Large intestine (tissue), 3 donors: Measurements from ENCODE around the gene TIAM2. TPM values are rescaled to one million over a fixed set of nuclear protein-coding genes. Genes with fewer than 3 reads are reported as not detected.

Source experiments
- DNase-seq, 2 donors: peaks; one replicate each; pipeline versions ENCODE4 v3.0.0 to v3.0.0-alpha.2; 2013
- H3K27ac ChIP-seq: one replicate; pipeline ENCODE4 v1.5.1; 2013; ENCODE audit warnings: low read length
- H3K27me3 ChIP-seq: 2 replicates; pipeline ENCODE4 v1.6.1; 2013; ENCODE audit warnings: low read length; ENCODE audit not compliant: control insufficient read depth, insufficient read depth
- H3K36me3 ChIP-seq: 2 replicates; pipeline ENCODE4 v1.6.1; 2013; ENCODE audit warnings: low read length; ENCODE audit not compliant: control insufficient read depth, insufficient read depth
- H3K4me1 ChIP-seq: one replicate; pipeline ENCODE4 v1.6.1; 2013; ENCODE audit warnings: low read length; ENCODE audit not compliant: control insufficient read depth, insufficient read depth
- H3K4me3 ChIP-seq: one replicate; pipeline ENCODE4 v1.5.1; 2013; ENCODE audit warnings: low read length
- H3K9me3 ChIP-seq: one replicate; pipeline ENCODE4 v1.6.1; 2013; ENCODE audit warnings: mild to moderate bottlenecking, low read depth, low read length, moderate library complexity; ENCODE audit not compliant: control insufficient read depth
- WGBS: methylation state at CpG from one replicate; pipeline ENCODE4 v1.1.5; 2013; ENCODE audit warnings: low lambda C conversion rate; ENCODE audit not compliant: insufficient coverage; 5-methylcytosine and 5-hydroxymethylcytosine counted together
- polyA plus RNA-seq: library from polyadenylated mRNA; unstranded; fragments of 120-200 nt; gene quantifications from one replicate; pipeline ENCODE4 v1.2.1, GENCODE V29; 2013

The TIAM2 gene
- polyA plus RNA-seq, 1 donor: 16.3 TPM

DNA sequence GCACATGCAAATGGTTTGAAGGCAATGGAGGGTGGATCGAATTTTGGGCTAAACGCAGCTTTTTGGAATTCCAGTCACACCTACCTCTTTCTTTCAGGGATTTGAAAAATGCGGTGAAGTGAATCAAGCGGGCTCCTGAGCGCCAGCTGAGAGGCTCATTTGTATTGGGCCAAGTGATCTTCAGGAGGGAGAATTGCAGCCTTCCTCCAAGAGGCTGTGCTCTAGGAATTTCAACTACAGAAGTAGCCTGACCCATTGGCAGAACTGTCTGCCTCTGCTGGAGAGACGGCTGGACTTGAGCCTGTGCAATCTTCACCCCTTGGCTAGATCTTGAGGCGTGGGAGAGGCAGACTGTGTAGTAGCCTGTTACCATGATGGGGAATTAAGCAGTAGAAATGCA is 5.7 kb upstream of the TIAM2 start:
- H3K4me1 ChIP-seq: peaks cover 10% of the 10 kb centered on the region
- H3K9me3 ChIP-seq: no peaks in the 10 kb centered on the region
- no peak overlapping the region for H3K27ac ChIP-seq
- H3K27me3 ChIP-seq: no peaks in the 10 kb centered on the region
- no peak overlapping the region for H3K4me3 ChIP-seq
- 100% methylated on average over 1 of the region's 7 CpGs for WGBS
- no peak for DNase-seq
- H3K36me3 ChIP-seq: no peaks in the 10 kb centered on the region

GRCh38 chr6:154991207-154991606 is 3.9 kb upstream of the TIAM2 start:
- DNase-seq: no peak
- Histone ChIP-seq H3K4me3 (no peak overlapping the region), H3K27ac (no peak overlapping the region), H3K27me3 (no peaks in the 10 kb centered on the region), H3K4me1 (peaks cover 11% of the 10 kb centered on the region), H3K9me3 (no peaks in the 10 kb centered on the region), H3K36me3 (no peaks in the 10 kb centered on the region)
- WGBS: no CpG with 5 or more reads among the region's 4 CpGs

GRCh38 chr6:154993026-154993425 is 2.1 kb upstream of the TIAM2 start:
- no peak overlapping the region for H3K4me3 ChIP-seq
- DNase-seq: no peak
- H3K36me3 ChIP-seq: no peaks in the 10 kb centered on the region
- H3K4me1 ChIP-seq: peaks cover 13% of the 10 kb centered on the region
- 83% methylated on average over 2 of the region's 6 CpGs for WGBS
- H3K27me3 ChIP-seq: no peaks in the 10 kb centered on the region
- H3K9me3 ChIP-seq: no peaks in the 10 kb centered on the region
- H3K27ac ChIP-seq: no peak overlapping the region

DNA sequence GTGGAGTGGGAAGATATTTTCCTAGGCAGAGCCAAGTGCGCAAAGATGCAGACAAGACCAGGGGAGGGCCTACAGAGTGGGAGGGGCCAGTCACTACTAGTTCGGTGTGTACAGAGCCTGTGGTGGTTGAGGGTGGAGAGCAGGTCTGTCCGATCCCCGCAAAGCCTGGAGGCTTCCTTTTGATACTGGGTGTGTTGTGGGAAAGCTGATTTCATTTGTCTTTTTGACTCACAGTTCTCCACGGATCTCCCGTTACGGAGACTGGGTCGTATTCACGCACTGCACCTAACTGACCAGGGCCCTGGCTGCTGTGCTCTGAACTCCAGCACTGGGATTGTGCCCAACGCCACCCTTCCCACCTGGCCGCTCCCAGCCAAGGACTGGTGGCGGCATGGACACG is 1.4 kb upstream of the TIAM2 start:
- no peaks in the 10 kb centered on the region for H3K27me3 ChIP-seq
- no peak overlapping the region for H3K4me3 ChIP-seq
- WGBS: no CpG with 5 or more reads among the region's 13 CpGs
- no peaks in the 10 kb centered on the region for H3K36me3 ChIP-seq
- no peaks in the 10 kb centered on the region for H3K9me3 ChIP-seq
- H3K27ac ChIP-seq: no peak overlapping the region
- peaks cover 19% of the 10 kb centered on the region for H3K4me1 ChIP-seq
- DNase-seq: no peak

DNA sequence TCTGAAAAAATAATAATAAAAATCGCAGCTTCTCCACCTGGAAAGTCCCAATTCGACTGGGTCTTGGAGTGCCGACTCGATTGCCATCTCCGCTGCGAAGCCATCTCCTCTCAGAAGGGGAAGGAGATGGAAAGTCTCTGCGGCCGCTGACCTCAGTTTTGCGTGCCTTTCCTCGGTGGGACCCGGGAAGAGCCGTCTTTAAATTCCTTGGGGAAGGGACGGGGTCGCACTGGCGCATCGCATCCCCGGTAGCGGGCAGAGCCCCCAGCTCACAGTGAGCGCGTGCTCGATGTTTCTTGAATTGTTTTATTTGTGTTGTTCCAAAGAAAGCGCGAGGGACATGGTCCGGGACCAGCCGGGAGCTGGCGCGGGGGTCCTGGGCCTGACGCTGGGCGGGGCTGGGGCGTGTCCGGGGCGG is 270 bp upstream of the TIAM2 start:
- Histone ChIP-seq H3K36me3 (no peaks in the 10 kb centered on the region), H3K27me3 (no peaks in the 10 kb centered on the region), H3K4me3 (peak overlapping the region; percentile 47), H3K9me3 (no peaks in the 10 kb centered on the region), H3K27ac (no peak overlapping the region), H3K4me1 (peaks cover 27% of the 10 kb centered on the region)
- no peak for DNase-seq
- WGBS: no CpG with 5 or more reads among the region's 32 CpGs

- Histone ChIP-seq H3K27ac (peak overlapping the region; percentile 52), H3K9me3 (no peaks in the 10 kb centered on the region), H3K36me3 (no peaks in the 10 kb centered on the region), H3K4me1 (peaks cover 30% of the 10 kb centered on the region), H3K27me3 (no peaks in the 10 kb centered on the region), H3K4me3 (peak overlapping the region; percentile 86)
- DNase-seq: peak in 1 of 2 donors; percentile 53
- whole genome bisulfite sequencing: 71% methylated on average over 1 of the region's 18 CpGs
These were observed 988 bp downstream of the TIAM2 start for GRCh38 chr6:154996016-154996590.

DNA sequence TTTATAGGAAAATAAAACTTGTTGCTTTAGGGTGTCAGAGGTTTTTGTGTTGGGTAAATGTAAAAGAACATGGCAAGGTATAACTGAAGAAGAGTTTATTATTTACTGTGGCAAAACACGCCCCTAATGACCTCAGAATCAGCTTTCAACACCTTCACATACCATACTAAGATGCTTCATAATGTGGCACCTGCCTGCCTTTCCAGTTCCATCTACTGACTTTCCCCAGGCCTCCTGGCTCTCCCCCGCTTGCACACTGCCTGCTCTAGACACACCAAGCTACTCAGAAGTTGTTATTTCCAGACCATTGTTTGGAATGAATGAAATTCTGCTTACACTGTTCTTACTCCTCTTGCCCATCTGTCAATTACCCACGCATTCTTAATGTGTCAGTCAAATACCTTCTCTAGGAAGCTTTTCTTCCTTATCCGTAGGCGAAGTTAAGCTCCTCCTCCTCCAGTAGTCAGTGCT is 1.8 kb downstream of the TIAM2 start:
- no peaks in the 10 kb centered on the region for H3K27me3 ChIP-seq
- H3K27ac ChIP-seq: peak overlapping the region; percentile 13
- peak; percentile 40 to 73 for DNase-seq
- H3K4me1 ChIP-seq: peaks cover 30% of the 10 kb centered on the region
- H3K9me3 ChIP-seq: no peaks in the 10 kb centered on the region
- H3K36me3 ChIP-seq: no peaks in the 10 kb centered on the region
- H3K4me3 ChIP-seq: no peak overlapping the region
- 50% methylated on average over 1 of the region's 5 CpGs for WGBS

DNA sequence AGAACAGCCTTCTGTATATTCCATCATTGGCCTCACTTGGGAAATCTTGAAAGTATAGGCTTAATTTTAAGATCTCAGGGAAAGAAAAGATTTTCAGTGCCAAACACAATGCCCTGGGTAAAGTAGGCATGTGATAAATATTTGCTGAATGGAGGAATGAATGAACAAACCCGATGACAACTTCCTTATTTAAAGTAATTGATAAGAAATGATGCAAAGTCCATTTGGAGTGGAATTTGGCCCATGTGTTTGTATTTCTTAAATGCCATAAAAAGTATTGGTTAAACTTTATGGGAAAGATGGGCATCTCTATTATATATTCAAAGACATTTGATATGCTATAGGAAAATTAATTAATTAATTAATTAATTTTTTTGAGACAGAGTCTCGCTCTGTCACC is 3.7 kb downstream of the TIAM2 start:
- peaks cover 40% of the 10 kb centered on the region for H3K4me1 ChIP-seq
- peak overlapping the region; percentile 66 for H3K27ac ChIP-seq
- H3K27me3 ChIP-seq: no peaks in the 10 kb centered on the region
- H3K36me3 ChIP-seq: no peaks in the 10 kb centered on the region
- WGBS: 0% methylated on average over 1 of the region's 2 CpGs
- peak; percentile 70 to 86 for DNase-seq
- no peak overlapping the region for H3K4me3 ChIP-seq
- no peaks in the 10 kb centered on the region for H3K9me3 ChIP-seq

- Histone ChIP-seq H3K27me3 (no peaks in the 10 kb centered on the region), H3K4me1 (peaks cover 41% of the 10 kb centered on the region), H3K27ac (no peak overlapping the region), H3K9me3 (no peaks in the 10 kb centered on the region), H3K36me3 (no peaks in the 10 kb centered on the region), H3K4me3 (no peak overlapping the region)
- DNase-seq: no peak
- no CpG with 5 or more reads among the region's 5 CpGs for WGBS
These were observed 6.4 kb downstream of the TIAM2 start for GRCh38 chr6:155001482-155001881.

DNA sequence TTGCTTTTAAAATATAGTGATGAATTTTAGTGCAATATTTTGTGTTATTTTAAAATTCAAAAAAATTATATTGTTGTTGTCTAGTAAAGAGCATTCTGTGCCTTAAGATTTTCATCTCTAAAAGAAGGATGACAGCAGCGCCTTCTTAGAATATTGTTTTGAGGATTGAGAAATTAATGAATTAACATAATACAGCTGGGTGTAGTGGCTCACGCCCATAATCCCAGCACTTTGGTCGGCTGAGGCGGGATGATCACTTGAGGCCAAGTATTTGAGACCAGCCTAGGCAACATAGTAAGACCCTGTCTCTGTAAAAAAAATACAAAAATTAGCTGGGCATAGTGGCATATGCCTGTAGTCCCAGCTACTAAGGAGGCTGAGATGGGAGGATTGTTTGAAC is 6.8 kb downstream of the TIAM2 start:
- H3K4me3 ChIP-seq: no peak overlapping the region
- no peak overlapping the region for H3K27ac ChIP-seq
- peaks cover 41% of the 10 kb centered on the region for H3K4me1 ChIP-seq
- H3K36me3 ChIP-seq: no peaks in the 10 kb centered on the region
- no CpG with 5 or more reads among the region's 4 CpGs for WGBS
- no peak for DNase-seq
- H3K9me3 ChIP-seq: no peaks in the 10 kb centered on the region
- no peaks in the 10 kb centered on the region for H3K27me3 ChIP-seq

GRCh38 chr6:155003476-155003875 is 8.4 kb downstream of the TIAM2 start:
- Histone ChIP-seq H3K27me3 (no peaks in the 10 kb centered on the region), H3K4me3 (no peak overlapping the region), H3K9me3 (no peaks in the 10 kb centered on the region), H3K36me3 (no peaks in the 10 kb centered on the region), H3K27ac (peak overlapping the region; percentile 28), H3K4me1 (peaks cover 28% of the 10 kb centered on the region)
- peak in 1 of 2 donors; percentile 68 for DNase-seq
- no CpG with 5 or more reads among the region's 7 CpGs for WGBS
